HEK293T (cell line): ENCODE data around the gene TRPM5.
A peak's percentile ranks its signal among the peaks of the same experiment; 100 is the strongest.

Experiments
- CTCF ChIA-PET: fragments of 350-600 bp; formaldehyde crosslinking; extraction: SDS; loops from one replicate; lab custom pipeline; 2021; ENCODE audit warnings: antibody characterized with exemption, inconsistent platforms; lab: Yijun Ruan, JAX
- POLR2A ChIA-PET: fragments of 350-600 bp; formaldehyde crosslinking; extraction: SDS; loops from one replicate; lab custom pipeline; 2020; ENCODE audit warnings: antibody characterized with exemption, inconsistent platforms; lab: Yijun Ruan, JAX
- DNase-seq: peaks from one replicate; pipeline ENCODE4 v3.0.0; 2012; ENCODE audit warnings: mixed read lengths; ENCODE audit errors: extremely low spot score
- ARNT ChIP-seq: fragments of 450-650 bp; IDR thresholded peaks from 2 replicates; pipeline ENCODE4 v1.6.1; 2017; ENCODE audit warnings: mild to moderate bottlenecking
- BHLHE40 ChIP-seq: fragments of 450-650 bp; IDR thresholded peaks from 2 replicates; pipeline ENCODE4 v1.6.1; 2016; ENCODE audit warnings: mild to moderate bottlenecking, moderate library complexity, borderline replicate concordance
- CTBP1 ChIP-seq: fragments of 450-650 bp; IDR thresholded peaks from 2 replicates; pipeline ENCODE4 v1.6.1; 2016; ENCODE audit warnings: borderline replicate concordance
- ELF4 ChIP-seq: fragments of 450-650 bp; IDR thresholded peaks from 2 replicates; pipeline ENCODE4 v1.6.1; 2017; ENCODE audit warnings: antibody characterized with exemption
- FOXA1 ChIP-seq: fragments of 450-650 bp; IDR thresholded peaks from 2 replicates; pipeline ENCODE4 v1.6.1; 2016; ENCODE audit warnings: mild to moderate bottlenecking
- FOXK2 ChIP-seq: fragments of 450-650 bp; IDR thresholded peaks from 2 replicates; pipeline ENCODE4 v1.6.1; 2016; ENCODE audit warnings: mild to moderate bottlenecking
- FOXM1 ChIP-seq: fragments of 450-650 bp; IDR thresholded peaks from 2 replicates; pipeline ENCODE4 v1.6.1; 2017; ENCODE audit warnings: mild to moderate bottlenecking, borderline replicate concordance
- HDGF ChIP-seq: fragments of 450-650 bp; IDR thresholded peaks from 2 replicates; pipeline ENCODE4 v1.6.1; 2017; ENCODE audit warnings: antibody characterized with exemption, borderline replicate concordance
- L3MBTL2 ChIP-seq: fragments of 450-650 bp; conservative IDR thresholded peaks from 2 replicates; pipeline ENCODE4 v1.6.1; 2016; ENCODE audit warnings: mild to moderate bottlenecking
- LEF1 ChIP-seq: fragments of 450-650 bp; IDR thresholded peaks from 2 replicates; pipeline ENCODE4 v1.6.1; 2017; ENCODE audit warnings: mild to moderate bottlenecking, borderline replicate concordance
- NFRKB ChIP-seq: fragments of 450-650 bp; IDR thresholded peaks from 2 replicates; pipeline ENCODE4 v1.6.1; 2016; ENCODE audit warnings: mild to moderate bottlenecking, moderate library complexity
- SP1 ChIP-seq: fragments of 450-650 bp; IDR thresholded peaks from 2 replicates; pipeline ENCODE4 v1.6.1; 2017
- SUZ12 ChIP-seq: fragments of 450-650 bp; IDR thresholded peaks from 2 replicates; pipeline ENCODE4 v1.6.1; 2016; ENCODE audit warnings: mild to moderate bottlenecking
- TARDBP ChIP-seq: fragments of 450-650 bp; IDR thresholded peaks from 2 replicates; pipeline ENCODE4 v1.6.1; 2016
- ZNF384 ChIP-seq: fragments of 450-650 bp; IDR thresholded peaks from 2 replicates; pipeline ENCODE4 v1.6.1; 2016
- TF ChIP-seq, protein P1 (sequence below): fragments of 450-650 bp; IDR thresholded peaks from 2 replicates; pipeline ENCODE4 v1.6.1; 2016

Gene TRPM5, protein sequence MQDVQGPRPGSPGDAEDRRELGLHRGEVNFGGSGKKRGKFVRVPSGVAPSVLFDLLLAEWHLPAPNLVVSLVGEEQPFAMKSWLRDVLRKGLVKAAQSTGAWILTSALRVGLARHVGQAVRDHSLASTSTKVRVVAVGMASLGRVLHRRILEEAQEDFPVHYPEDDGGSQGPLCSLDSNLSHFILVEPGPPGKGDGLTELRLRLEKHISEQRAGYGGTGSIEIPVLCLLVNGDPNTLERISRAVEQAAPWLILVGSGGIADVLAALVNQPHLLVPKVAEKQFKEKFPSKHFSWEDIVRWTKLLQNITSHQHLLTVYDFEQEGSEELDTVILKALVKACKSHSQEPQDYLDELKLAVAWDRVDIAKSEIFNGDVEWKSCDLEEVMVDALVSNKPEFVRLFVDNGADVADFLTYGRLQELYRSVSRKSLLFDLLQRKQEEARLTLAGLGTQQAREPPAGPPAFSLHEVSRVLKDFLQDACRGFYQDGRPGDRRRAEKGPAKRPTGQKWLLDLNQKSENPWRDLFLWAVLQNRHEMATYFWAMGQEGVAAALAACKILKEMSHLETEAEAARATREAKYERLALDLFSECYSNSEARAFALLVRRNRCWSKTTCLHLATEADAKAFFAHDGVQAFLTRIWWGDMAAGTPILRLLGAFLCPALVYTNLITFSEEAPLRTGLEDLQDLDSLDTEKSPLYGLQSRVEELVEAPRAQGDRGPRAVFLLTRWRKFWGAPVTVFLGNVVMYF (N-terminal part only)

DNA sequence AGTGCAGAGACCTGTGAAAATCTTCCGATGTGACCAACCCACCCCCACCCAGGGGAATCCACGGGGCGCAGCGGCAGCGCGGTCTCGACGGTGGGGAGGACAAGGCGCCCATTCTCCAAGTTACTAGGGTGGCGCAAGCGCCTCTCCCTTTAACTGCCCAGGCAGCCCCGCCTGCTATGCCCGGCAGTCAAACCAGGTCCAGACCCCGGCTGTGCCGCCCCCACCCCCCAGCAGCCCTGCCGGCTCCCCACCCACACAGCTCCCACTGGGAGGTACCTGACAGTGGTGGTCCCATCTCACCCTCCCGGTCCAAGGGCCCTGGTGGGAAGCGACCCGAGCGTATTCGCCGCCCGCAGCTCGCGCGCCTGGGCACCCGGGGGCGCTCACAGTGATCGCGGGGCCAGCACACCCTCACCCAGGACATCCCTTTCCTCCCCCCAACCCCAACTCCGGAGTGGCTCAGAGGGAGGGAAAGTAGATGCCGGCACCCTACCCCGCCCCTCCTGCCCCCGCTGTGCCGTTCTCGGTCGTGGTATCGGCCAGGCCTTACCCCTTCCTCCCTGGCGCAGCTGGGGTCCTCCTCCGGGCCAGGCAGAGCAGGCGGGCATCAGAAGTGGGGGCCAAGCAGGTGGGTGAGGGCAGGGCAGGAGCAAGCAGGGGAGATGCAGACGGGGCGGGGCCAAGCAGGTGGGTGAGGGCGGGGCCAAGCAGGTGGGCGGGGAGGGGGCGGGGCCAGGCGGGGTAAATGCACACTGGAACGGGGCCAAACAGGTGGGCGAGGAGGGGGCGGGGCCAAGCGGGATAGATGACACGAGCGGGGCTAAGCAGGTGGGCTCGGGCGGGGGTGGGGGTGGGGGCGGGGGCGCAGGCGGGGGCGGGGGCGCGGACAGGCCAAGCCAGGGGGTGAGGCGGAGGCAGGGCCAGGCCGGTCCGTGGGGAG, at the start of gene TRPM5:
Gene TRPM5 (minus strand): TSS at position 634 of the 940 bp plus-strand sequence. CDS start 21,478 bp downstream, outside the sequence.
- no peak for TF ChIP-seq TARDBP
- no peak for TF ChIP-seq ARNT
- TF ChIP-seq FOXK2, result no peak
- no peak for TF ChIP-seq L3MBTL2
- TF ChIP-seq SUZ12, result no peak
- ChIA-PET POLR2A (no interaction called here), CTCF (no interaction called here)
- DNase-seq, result peak; percentile 22

DNA sequence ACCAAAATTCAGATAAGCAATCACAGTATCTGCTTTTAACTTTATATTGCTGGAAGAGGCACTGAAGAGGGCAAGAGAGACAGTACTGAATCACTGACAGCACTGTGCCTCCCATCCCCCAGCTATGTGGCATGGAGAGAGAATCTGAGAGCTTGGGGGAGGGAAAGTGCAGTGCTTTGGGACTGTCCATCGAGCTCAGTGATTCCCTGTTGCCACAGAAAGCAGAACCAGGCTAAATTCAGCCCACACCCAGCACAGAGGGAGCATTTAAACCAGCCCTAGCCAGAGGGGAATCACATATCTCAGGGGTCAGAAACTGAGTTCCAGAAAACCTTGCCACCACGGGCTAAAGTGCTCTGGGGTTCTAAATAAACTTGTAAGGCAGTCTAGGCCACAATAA, 44.8 kb upstream of the TRPM5 start:
- ChIA-PET POLR2A (no interaction called here), CTCF (no interaction called here)
- DNase-seq, result no peak
- TF ChIP-seq SUZ12, result no peak
- TF ChIP-seq, protein P1, sequence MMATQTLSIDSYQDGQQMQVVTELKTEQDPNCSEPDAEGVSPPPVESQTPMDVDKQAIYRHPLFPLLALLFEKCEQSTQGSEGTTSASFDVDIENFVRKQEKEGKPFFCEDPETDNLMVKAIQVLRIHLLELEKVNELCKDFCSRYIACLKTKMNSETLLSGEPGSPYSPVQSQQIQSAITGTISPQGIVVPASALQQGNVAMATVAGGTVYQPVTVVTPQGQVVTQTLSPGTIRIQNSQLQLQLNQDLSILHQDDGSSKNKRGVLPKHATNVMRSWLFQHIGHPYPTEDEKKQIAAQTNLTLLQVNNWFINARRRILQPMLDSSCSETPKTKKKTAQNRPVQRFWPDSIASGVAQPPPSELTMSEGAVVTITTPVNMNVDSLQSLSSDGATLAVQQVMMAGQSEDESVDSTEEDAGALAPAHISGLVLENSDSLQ, result no peak
- no peak for TF ChIP-seq HDGF
- TF ChIP-seq LEF1, result no peak
- no peak for TF ChIP-seq FOXA1
- TF ChIP-seq TARDBP, result no peak
- TF ChIP-seq SP1, result no peak
- TF ChIP-seq L3MBTL2, result no peak
- no peak for TF ChIP-seq ZNF384
- no peak for TF ChIP-seq FOXK2
- TF ChIP-seq CTBP1, result no peak
- TF ChIP-seq BHLHE40, result no peak
- TF ChIP-seq ARNT, result no peak
- TF ChIP-seq NFRKB, result no peak
- no peak for TF ChIP-seq ELF4
- TF ChIP-seq FOXM1, result no peak

DNA sequence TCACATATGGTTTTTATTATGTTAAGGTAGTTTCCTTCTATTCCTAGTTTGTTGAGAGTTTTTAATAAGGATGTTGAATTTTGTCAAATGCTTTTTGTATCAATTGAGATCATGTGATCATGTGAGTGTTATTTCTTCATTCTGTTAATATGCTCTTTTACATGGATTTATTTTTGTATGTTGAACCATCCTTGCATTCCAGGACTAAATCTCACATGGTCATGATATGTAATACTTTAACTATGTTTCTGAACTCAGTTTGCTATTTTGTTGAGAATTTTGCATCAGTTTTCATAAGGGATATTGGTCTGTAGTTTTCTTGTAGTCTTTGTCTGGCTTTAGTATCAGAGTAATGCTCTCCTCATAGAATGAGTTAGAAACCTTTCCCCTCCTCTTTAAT, 43.7 kb upstream of the TRPM5 start:
- TF ChIP-seq TARDBP, result no peak
- TF ChIP-seq LEF1, result no peak
- no peak for TF ChIP-seq ZNF384
- no peak for TF ChIP-seq FOXA1
- no peak for TF ChIP-seq ELF4
- TF ChIP-seq, protein P1, result no peak
- no peak for TF ChIP-seq FOXK2
- no peak for TF ChIP-seq L3MBTL2
- TF ChIP-seq ARNT, result no peak
- DNase-seq, result no peak
- ChIA-PET CTCF (no interaction called here), POLR2A (no interaction called here)

DNA sequence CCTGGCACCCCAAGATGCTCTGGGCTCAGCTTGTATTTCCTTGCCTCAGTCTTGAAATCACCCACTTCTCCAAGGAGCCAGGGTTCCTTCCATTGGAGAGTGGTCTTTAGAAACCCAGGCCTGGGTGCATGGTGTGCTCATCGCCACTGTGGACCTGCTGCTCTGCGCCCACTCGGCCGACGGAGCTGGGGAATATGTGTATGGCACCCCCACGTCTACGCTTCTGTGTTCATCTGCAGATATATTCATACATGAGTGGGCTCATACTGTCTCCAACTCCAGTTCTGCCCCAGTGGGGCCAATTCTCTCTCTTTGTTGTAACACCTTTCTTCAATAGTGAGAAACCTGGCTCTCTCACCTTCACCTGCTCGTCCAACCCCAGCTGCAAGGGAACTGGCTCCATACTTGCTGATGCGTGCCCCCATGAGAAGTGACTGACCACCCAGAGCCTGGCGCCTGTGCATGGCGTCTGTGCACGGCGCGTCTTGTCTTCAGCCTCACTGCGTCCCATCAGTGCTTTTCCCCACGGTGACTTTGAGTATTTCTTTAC, 40.3 kb upstream of the TRPM5 start:
- no peak for DNase-seq
- TF ChIP-seq TARDBP (no peak), SUZ12 (no peak), HDGF (no peak), FOXM1 (no peak), L3MBTL2 (no peak), NFRKB (no peak), CTBP1 (no peak), ELF4 (no peak), SP1 (no peak), ZNF384 (no peak), FOXK2 (no peak), FOXA1 (no peak), BHLHE40 (no peak), ARNT (no peak)
- TF ChIP-seq, protein P1, result no peak
- ChIA-PET CTCF (no interaction called here), POLR2A (no interaction called here)

DNA sequence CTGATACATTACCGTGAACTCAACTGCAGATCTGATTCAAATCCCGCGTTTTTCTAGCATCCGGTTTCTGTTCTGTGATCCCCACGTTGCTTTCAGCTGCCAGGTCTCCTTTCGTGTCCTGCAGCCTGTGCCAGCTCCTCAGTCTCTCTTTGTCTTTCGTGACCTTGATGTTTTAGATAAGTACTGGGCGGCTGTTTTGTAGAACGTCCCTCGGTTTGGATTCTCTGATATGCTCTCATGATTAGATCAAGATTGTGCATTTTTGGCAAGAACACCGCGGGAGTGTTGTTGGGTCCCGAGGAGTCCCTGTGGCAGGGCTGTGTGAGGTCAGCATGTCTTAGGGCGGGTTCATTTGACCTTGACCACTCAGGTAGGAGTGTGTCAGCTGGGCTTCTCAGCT, 39.1 kb upstream of the TRPM5 start:
- DNase-seq, result peak; percentile 5
- POLR2A ChIA-PET, result no interaction called here
- CTCF ChIA-PET, result no interaction called here
- no peak for TF ChIP-seq SP1
- no peak for TF ChIP-seq FOXM1
- TF ChIP-seq NFRKB, result no peak
- TF ChIP-seq TARDBP, result no peak
- no peak for TF ChIP-seq HDGF
- no peak for TF ChIP-seq LEF1
- no peak for TF ChIP-seq BHLHE40
- TF ChIP-seq, protein P1, result no peak
- no peak for TF ChIP-seq L3MBTL2
- no peak for TF ChIP-seq SUZ12
- TF ChIP-seq ELF4, result no peak
- no peak for TF ChIP-seq CTBP1
- TF ChIP-seq ZNF384, result no peak
- no peak for TF ChIP-seq FOXK2
- TF ChIP-seq ARNT, result no peak
- TF ChIP-seq FOXA1, result no peak
